GM11168 (cell line): ENCODE results near the gene TRPC4AP.
"Not testable (repeated sequence)": the region's sequence is repeated elsewhere in the genome, so short reads cannot be mapped to it uniquely, and the experiment has no call there.

ENCODE experiments used
- in situ Hi-C: fragments of 300-500 bp; cut with MboI; formaldehyde crosslinking; loops from one replicate; pipeline ENCODE4 v1.12.0; 2022; ENCODE audit warnings: low sequenced_read_pairs; ENCODE audit not compliant: unreplicated experiment

Gene TRPC4AP

DNA sequence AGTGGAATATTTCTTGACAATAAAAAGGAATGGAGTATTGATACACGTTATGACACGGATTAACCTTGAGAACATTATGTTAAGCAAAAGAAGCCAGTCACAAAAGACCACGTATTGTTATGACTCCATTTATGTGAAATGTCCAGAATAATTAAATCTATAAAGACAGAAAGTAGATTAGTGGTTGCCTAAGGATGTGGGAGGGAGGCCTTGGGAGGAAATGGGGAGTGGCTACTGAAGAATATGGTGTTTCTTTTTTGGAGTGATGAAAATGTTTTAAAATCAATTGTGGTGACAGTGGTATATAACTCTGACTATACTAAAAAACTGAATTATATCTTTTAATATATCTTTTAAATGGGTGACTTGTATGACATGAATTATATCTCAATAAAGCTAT lies 30.1 kb downstream of the TRPC4AP start:
- in situ Hi-C loops: no loop called here

DNA sequence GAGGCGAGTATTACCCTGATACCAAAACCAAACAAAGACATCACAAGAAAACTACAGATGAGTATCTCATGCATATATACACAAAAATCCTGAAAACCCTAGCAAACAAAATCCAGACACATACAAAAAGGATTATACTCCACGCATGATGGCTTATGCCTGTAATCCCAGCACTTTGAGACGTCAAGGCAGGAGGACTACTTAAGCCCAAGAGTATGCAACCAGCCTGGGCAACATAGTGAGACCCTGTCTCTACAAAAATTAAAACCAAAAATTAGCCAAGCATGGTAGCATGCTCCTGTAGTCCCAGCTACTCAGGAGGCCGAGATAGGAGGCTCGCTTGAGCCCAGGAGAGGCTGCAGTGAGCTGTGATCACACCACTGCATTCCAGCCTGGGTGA lies 32.4 kb downstream of the TRPC4AP start:
- in situ Hi-C loops: no loop called here

DNA sequence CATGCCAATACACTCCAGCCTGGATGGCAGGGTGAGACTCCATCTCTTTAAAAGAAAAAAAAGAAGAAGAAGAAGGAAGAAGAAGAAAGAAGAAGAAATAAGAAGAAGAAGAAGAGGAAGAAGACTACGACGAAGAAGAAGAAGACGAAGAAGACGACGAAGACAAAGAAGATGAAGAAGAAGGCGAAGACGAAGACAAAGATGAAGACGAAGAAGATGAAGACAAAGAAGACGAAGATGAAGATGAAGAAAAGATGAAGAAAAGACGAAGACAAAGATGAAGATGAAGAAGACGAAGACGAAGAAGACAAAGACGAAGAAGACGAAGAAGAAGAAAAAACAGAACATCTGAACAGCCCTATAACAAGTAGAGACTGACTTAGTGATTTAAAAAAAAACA lies 33.0 kb downstream of the TRPC4AP start:
- in situ Hi-C loops: no loop called here

DNA sequence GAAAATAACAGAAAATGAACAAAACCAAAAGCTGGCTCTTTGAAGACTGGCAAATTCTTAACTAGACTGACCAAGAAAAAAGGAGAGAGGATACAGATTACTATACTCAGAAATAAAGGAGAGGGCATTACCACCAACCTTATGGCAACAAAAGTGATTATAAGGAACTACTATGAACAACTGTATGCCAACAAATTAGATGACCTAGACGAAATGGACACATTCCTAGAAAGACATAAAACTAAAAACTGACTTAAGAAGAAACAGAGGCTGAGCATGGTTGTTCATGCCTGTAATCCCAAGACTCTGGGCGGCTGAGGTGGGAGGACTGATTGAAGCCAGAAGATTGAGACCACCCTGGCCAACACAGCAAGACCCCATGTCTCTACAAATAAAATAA lies 33.5 kb downstream of the TRPC4AP start:
- in situ Hi-C loops: no loop called here

GRCh38 chr20:35055445-35056276 lies 36.9 kb downstream of the TRPC4AP start:
- in situ Hi-C loops: no loop called here

DNA sequence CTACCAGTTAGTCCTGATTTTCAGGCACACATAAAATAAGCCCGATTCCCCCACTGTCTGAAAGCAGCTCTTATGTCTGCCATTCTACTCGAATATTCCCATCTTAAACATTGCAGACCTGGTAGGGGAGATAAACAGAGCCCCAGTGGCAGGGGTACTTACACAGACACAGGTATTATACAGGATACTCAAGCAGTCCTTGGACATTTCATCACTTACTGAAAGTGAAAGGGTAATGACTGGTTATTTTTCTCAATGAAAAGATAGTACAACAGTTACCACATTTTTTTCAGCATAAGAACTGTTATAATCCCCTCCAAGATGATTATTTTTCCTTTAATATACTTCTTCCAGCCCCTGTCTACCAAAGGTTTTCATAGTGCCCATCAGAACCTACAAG lies 37.8 kb downstream of the TRPC4AP start:
- in situ Hi-C loops: no loop called here

DNA sequence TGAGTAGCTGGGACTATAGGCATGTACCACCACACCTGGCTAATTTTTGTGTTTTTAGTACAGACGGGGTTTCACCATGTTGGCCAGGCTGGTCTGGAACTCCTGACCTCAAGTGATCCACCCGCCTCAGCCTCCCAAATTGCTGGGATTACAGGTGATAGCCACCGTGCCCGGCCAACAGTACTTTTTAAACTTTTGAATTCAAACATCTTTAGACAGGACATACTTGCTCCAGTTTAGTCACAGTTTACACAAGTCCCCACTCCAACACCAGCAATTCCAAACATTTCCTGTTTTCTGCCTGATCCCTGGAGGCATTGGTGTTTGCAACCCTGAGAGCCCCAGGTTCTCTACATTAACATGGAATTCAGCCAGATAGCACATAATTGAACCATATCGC lies 40.0 kb downstream of the TRPC4AP start:
- in situ Hi-C loops: not testable (repeated sequence)

- in situ Hi-C loops: no loop called here
Observed at GRCh38 chr20:35049776-35050352, 42.7 kb downstream of the TRPC4AP start.

DNA sequence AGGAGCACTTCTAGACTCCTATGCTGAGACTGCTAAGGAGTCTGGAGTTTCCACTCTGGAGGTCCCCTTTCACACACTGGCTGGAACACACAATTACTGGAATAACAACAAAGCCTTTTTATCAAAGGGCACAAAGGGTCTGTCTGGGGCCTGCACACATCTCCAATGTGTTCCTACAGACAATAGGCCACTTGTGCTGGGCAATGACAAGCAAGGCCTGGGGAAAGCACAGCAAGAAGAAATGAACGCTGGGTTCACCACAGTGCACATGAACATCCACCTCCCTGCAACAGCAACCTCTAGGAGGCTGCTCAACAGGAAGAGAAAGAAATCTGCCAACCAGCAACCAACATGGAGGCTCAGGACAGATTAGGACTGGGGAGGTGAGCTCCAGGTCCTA lies 43.9 kb downstream of the TRPC4AP start:
- in situ Hi-C loops: no loop called here

DNA sequence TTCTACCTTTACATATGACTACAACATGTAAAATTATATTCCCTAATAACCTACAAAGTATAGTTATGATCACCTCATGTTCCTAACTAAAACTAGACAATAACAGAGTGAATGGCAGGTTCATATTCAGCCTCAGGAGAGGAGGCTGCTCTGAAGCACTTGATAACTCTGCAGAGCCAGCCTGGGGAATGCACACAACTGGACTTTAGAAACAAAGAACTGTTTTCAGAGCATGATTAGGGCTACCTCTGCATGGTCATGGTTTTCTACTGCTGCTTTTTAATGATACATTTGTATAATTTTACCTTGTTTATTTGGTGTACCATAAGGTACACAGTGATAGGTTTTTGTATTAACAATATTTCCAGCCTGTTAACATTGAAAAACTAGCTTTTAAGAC lies 50.3 kb downstream of the TRPC4AP start:
- in situ Hi-C loops: no loop called here

- in situ Hi-C loops: no loop called here
Observed at GRCh38 chr20:35040646-35041045, 52.0 kb downstream of the TRPC4AP start.

- in situ Hi-C loops: no loop called here
Observed at GRCh38 chr20:35039846-35040489, 52.6 kb downstream of the TRPC4AP start.

- in situ Hi-C loops: no loop called here
Observed at GRCh38 chr20:35039146-35039545, 53.5 kb downstream of the TRPC4AP start.

DNA sequence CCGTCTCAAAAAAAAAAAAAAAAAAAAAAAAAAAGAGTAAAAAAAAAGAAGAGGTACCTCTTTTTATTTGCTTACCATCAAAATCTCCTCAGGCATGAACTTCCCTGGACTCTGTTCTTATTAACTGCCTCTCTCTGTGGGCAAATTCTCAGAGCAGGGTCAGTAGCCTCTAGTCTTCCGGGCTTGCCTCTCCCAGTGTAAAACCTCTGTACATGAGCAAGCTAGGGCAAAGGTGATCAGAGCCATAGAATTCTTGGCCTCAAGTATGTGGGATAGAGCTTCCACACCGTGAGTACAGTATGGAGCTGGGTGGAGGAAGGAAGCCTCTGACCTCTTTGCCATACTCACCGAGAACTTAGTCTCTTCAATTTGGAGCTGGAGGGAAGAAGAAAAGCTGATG lies 58.5 kb downstream of the TRPC4AP start:
- in situ Hi-C loops: no loop called here

DNA sequence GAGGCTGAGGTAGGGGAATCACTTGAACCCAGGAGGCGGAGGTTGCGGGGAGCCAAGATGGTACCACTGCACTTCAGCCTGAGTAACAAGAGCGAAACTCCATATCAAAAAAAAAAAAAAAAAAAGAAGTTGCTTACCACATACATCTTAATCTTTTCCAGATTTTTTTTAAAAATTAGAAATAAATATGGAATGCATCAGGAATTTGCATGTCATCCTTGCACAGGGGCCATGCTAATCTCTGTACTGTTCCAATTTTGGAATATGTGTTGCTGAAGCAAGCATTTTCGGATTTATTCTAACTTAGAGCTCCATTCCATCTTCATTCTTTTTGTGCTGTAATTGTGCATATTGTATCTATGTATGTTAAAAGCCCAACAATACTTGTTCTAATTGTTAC lies 62.5 kb downstream of the TRPC4AP start:
- in situ Hi-C loops: no loop called here

DNA sequence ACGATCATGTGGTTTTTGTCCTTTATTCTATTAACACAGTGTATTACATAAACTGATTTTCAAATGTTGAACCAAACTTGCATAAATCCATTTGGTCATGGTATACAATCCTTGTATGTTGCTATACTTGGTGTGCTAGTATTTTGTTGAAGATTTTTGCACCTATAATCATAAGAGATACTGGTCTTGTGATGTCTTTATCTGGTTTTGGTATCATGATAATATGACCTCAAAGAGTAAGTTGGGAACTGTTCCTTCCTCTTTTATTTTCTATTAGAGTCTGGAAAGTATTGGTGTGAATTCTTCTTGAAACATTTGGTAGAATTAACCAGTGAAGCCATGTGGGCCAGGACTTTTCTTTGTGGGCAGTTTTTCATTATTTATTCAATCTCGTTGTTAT lies 65.3 kb downstream of the TRPC4AP start:
- in situ Hi-C loops: no loop called here

- in situ Hi-C loops: no loop called here
Observed at GRCh38 chr20:35025116-35025515, 67.5 kb downstream of the TRPC4AP start.

DNA sequence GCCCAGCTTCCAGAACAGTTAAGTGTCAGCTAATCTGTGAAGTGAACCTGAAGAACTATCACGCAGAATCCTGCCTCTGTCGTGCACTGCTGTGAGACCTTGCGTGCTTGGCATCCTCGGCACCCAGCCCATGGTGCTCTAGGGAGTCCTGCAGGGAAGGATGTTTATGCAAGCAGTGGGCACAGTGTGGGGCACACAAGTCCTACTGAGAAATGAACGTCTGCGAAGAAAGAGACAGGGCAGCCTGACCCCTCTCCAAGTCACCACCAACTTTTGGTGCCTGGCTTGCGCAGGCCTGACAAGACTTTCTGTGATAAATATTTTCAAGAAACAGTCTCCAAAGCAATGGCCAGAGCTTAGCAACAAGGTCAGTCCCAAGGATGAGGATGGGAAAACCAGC lies 69.0 kb downstream of the TRPC4AP start:
- in situ Hi-C loops: no loop called here

DNA sequence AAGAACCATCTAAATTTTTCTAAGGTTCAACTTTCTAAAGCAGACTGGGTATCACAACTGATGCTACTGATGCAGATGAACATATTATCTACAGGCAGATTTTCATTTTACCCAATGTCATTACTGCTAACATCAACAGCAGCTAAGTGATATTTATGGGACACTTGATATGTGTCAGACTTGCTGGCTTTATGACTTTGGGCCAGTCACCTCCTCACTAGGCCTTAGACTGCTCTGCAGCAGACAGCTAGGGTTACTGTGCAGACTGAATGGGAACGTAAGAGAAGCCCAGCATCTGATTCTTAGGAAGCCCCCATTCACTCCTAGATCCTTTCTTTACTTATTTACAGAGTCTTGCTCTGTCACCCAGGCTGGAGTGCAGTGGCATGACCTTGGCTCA lies 70.8 kb downstream of the TRPC4AP start:
- in situ Hi-C loops: no loop called here

GRCh38 chr20:35021063-35021462 lies 71.5 kb downstream of the TRPC4AP start:
- in situ Hi-C loops: no loop called here

- in situ Hi-C loops: no loop called here
Observed at GRCh38 chr20:35020108-35020928, 72.3 kb downstream of the TRPC4AP start.
